Gastrocnemius medialis (tissue), 4 donors: ENCODE measurements around the gene DRC1.

Experiments used
- POLR2A ChIP-seq, 2 donors: fragments of 450-650 bp; IDR thresholded peaks; one replicate each; pipeline ENCODE4 v1.6.1; 2017; ENCODE audit warnings: antibody characterized with exemption in 2 of 2, mild to moderate bottlenecking in 2 of 2, moderate library complexity in 2 of 2
- TF ChIP-seq, protein P1 (sequence below), 5 experiments: fragments of 450-650 bp in 3 of 5; fragments of 200-600 bp in 2 of 5; sonication (generic) in 2 of 5; IDR thresholded peaks in 4 of 5; conservative IDR thresholded peaks in 1 of 5; 1 replicate in 4 of 5; 2 replicates in 1 of 5; pipeline ENCODE4 v1.5.1; 2016 to 2019; ENCODE audit warnings: antibody characterized with exemption in 5 of 5, mild to moderate bottlenecking in 3 of 5, moderate library complexity in 3 of 5

DNA sequence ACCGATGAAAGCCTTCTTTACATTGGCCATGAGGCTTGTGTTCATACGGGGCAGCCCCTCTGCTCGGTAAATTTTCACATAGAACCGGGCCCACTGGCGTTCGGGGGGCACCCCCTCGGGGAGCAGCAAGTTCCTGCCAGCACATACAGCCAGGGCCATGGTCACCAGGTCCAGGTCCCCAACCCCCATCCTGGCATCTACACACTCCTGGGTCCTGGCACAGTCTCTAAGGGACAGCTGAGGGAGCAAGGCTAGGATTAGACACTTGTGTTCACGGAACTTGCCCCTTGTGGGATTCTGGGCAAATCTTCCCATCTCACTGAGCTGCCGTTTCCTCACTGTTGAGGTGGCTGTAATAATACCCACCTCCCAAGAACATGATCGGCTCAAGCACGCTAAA is 81.8 kb downstream of the DRC1 start:
- TF ChIP-seq, protein P1, sequence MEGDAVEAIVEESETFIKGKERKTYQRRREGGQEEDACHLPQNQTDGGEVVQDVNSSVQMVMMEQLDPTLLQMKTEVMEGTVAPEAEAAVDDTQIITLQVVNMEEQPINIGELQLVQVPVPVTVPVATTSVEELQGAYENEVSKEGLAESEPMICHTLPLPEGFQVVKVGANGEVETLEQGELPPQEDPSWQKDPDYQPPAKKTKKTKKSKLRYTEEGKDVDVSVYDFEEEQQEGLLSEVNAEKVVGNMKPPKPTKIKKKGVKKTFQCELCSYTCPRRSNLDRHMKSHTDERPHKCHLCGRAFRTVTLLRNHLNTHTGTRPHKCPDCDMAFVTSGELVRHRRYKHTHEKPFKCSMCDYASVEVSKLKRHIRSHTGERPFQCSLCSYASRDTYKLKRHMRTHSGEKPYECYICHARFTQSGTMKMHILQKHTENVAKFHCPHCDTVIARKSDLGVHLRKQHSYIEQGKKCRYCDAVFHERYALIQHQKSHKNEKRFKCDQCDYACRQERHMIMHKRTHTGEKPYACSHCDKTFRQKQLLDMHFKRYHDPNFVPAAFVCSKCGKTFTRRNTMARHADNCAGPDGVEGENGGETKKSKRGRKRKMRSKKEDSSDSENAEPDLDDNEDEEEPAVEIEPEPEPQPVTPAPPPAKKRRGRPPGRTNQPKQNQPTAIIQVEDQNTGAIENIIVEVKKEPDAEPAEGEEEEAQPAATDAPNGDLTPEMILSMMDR (IDR thresholded peaks at IDR 0.05 in 4 of 5, conservative IDR thresholded peaks at IDR 0.05 in 1 of 5): no peak
- no peak for TF ChIP-seq POLR2A (IDR thresholded peaks at IDR 0.05)
